LHCN-M2 (cell line): ENCODE data around the gene CA10. TPM values are rescaled to one million over a fixed set of nuclear protein-coding genes. Genes with fewer than 3 reads are reported as not detected.

Experiments
- DNase-seq: peaks from one replicate; pipeline ENCODE4 v3.0.0-alpha.2; 2012; ENCODE audit warnings: low read depth
- total RNA-seq: library from RNA; depleted of rRNA; stranded (reverse); fragments of >200 nt; gene quantifications from 2 replicates; pipeline ENCODE4 v1.2.3, GENCODE V29; 2014

The CA10 gene
- total RNA-seq, 1 experiment from 2014 or later = not detected

DNA sequence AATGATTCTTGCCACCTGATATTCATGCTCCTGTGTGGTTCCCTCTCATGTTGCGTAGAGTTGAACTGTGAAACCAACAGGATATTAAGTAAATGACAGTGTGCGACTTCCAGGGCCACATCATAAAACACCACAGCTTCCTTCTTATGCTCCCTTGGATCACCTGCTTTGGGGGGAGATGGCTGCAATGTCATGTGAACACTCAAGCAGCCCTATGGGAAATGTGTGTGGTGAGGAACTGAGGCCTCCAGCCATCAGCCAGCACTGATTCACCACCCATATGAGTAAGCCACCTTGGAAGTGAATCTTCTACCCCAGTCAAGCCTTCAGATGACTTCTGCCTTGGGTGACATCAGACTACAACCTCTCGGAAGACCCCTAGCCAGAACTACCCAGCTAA lies 470.6 kb downstream of the CA10 start:
- DNase-seq = no peak

DNA sequence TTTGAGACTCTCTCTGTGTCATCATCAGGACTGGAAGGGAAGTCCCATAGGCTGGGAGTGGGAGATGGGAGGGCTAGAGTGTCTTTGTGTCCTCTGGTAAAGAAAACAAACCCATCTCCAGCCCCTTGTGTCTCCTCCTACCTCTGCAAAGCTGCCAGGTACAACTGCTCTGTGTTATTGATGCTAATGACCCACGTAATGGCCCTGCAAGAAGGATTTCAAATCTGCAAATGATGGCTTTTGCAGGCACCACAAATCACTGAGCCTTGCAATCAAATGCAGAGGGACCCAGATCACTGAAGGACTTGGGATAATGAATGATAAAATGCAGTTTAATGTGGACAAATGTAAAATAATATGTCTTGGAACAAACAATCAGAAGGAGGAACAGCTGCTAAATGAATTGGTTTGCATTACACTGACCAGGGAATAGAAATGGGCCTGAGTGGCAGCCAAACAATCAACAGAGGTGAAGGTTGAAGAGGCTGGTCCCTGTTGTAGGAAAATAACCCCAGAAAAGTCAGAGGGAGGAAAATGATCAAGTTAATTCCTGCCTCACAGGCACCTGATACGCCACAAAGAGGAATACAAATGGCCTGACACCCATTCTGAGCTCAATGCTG lies 473.1 kb downstream of the CA10 start:
- DNase-seq = no peak

DNA sequence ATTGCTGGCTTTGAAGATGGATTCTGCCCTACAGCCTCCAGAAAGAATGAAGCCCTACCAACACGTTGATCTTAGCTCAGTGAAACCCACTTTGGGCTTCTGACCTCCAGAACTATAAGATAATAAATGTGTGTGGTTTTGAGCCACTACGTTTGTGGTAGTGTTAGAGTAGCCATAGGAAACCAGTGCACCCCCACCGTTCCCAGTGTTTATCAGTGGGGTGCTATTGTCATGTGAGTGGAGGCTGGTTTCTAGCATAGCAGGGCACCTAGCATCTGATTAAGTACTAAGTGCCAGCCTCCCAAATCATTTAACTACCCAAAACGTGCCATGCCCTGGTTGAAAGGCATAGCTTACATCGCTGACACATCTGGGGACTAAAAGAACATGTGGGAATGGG lies 474.3 kb downstream of the CA10 start:
- DNase-seq = no peak

DNA sequence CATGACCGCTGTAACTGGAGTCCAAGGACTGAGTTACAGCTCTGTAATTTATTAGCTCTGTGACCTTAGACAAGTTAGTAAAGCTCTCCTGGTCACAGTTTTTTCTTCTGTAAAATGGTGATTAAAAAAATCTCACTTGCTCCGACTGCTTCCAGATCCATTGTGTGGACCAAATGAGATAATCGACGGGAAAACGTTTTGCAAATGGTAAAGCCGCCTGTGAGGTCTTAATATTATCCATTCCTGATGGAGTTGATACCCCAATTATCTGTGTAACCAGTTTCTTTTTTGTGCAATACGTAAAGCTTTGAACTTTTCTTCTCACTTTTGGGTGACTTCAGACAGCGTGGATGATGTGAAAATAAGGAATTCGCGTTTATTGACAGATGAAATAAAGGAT lies 475.2 kb downstream of the CA10 start:
- DNase-seq = no peak

DNA sequence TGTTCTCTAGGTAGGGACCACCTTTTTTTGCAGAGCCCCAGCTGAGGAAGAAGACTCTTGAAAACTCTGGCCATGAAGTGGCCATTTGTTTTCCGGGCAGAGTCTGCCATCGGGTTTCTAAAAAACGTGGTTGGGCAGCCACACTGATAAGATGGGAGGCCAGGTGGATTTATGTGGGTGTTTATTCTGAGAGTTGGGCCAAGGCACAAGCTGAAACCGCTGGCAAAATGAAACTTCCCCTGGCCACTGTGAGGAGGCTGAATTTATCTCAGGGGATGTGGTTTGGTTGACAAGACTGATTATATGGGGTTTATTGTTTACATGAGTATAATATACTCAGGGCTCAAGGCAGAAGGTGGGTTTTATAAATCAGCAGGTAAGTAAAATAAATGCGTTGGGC lies 476.4 kb downstream of the CA10 start:
- DNase-seq = no peak

DNA sequence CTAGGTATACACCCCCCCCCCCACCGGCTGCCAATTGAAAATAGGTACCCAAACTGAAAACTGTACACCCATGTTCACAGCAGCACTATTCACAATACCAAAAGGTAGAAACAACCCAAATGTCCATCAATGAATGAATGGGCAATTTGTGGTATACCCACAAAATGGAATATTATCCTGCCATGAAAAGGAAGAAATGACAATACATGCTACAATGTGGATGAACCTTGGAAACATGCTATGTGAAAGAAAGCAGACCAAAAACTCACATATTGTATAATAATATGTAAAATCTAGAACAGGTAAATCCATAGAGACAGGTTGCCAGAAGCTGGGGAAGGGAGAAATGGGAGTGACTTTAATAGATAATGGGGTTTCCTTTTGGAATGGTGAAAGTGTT lies 480.6 kb downstream of the CA10 start:
- no peak for DNase-seq

DNA sequence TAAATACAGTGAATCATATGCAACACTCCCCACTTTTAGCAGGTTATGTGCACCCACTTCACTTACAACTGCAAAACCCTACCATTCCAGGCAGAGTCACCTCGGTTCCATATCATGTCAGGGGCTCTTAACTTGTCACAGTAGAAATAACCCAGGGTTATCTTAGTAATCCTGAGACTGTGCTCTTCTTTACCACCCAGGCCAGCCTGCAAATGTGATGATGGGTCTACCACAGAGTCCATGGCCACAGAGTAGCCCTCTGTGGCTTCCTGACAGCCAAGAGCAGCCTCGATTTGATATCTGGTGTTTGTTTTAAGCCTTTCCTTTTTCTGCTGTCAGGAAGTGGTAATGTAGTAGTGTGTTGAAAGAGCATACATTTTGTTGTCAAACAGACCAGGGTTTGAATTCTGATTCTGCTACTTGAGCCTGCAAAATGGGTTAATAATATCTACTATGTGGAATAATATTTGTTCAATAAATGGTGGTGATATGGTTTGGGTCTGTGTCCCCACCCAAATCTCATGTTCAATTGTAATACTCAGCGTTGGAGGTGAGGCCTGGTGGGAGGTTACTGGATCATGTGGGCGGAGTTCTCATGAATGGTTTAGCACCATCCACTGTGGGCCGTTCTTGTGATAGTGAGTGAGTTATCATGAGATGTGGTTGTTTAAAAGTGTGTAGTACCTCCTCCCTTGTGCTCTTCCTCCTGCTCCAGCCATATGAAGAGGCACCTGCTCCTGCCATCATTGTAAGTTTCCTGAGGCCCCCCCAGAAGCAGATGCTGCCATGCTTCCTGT lies 481.6 kb downstream of the CA10 start:
- DNase-seq = no peak

DNA sequence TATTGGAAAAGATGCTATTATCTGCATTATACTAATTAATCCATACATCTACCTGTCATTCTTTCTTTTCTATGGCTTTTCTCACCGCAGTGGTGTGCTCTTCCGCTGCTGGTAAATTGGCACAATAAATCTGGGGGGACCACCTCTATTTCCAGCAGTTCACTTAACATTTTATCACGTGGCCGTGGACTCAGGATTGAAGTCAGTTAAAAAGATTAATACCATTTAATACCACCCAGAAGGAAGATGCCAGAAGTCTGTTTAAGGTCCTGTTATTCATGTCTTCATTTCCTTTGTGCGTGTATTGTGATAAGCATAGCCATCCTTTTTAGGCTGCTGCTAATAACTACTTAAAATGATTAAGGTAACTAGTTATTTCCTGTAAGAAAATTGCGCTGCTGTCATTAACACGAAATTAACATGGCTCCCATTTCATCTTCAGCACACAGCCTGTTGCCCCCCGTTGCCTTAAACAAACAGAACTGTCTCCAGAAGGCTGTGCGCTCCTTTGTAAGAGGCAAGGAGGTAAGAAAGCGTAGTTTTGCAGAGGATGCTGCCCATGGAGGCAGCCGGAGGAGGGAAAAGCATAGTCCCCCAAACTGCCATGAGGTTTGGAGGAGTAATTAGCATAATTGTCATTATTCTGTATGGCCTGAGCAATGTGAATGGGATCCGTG lies 483.8 kb downstream of the CA10 start:
- DNase-seq = no peak

DNA sequence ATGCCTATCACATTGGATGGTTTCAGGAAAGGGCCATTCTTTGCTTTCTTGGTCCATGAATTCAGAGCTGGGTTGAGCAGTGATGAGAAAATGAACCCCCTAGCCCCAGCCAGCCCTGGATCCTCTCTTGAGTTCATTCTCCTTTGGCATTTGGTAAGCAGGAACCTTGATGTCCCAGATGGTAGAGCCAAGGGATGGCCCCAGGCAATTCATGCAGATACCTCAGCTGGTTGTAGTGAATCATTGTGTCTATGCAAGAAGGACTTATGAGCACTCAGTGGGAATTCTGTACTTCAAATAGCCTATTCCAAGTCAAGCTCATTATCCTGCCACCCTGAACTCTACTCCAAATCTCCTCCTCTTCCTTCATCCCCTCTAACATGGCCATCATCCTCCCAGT lies 485.4 kb downstream of the CA10 start:
- DNase-seq = no peak

DNA sequence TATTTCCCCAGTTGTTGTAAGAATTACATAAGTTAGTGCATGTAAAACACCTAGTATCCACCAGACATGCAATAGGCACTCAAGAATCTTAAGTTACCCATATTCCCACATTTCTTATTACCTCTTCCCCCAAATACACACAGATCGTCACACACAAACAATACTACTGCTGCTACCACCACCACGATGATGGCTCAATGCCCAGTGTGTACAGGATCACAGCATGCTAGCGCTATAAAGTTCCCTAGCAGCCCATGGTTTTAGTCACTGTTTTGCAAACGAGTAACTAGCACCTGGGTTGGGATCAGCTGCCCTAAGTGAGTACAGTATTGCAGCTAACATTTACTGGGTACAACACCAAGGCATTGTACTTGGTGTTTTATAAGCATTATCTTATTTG lies 486.4 kb downstream of the CA10 start:
- DNase-seq = no peak

DNA sequence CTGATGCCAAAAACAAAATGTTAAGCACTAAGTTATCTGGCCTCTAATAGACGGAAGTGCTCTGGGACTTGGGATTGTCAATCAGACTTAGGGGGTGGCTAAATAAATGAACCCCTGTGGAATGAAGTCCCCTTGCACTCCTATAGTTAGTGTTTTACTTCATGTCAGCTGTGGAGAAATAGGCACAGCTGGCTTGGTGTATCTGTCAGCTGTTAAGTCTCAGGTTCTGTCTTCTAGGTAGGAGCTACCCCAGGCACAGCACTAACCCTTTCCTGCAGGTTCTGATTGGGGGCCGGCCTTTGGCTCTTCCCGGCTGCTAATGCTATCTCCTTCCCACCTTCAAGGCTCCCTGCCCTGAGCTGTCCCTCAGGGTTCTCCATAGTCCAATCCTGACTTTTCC lies 487.6 kb downstream of the CA10 start:
- no peak for DNase-seq

DNA sequence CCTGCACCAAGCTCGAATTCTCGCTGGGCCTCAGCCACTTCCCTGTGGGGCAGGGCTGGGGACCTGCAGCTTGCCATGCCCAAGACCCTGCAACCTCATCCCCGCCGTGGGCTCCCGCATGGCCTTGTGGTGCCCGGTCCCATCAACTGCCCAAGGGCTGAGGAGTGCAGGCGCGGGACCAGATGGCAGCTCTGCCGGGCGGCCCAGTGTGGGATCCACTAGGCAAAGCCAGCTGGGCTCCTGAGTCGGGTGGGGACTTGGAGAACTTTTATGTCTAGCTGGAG lies 489.6 kb downstream of the CA10 start:
- no peak for DNase-seq

DNA sequence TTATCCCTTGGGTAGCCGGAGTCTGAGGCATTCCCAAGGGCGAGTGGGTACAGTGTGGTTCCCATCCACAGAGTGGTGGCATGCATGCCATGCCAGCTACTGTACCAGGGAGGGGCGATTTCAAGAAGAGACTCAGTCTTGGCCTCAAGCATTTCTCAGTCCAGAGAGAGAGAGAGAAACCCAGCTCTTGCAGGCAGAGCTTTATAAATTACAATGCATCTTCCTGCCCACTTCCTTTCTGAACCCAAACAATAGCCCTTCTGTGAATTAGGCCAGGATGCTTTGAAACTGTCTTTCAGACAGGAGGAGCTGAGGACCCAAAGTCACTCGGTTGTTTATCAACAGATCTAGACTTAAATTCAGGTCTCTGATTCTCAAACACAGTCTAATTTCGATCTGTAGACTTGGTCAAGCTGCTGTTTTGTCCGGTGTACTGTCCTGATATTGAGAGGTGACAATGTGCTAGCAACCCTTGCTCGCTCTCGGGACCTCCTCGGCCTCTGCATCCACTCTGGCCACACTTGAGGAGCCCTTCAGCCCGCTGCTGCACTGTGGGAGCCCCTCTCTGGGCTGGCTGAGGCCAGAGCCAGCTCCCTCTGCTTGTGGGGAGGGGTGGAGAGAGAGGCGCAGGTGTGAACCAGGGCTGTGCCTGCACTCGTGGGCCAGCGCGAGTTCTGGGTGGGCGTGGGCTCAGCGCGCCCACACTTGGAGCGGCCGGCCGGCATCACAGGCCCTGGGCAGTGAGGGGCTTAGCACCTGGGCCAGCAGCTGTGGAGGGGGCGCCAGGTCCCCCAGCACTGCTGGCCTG lies 490.2 kb downstream of the CA10 start:
- DNase-seq = no peak

DNA sequence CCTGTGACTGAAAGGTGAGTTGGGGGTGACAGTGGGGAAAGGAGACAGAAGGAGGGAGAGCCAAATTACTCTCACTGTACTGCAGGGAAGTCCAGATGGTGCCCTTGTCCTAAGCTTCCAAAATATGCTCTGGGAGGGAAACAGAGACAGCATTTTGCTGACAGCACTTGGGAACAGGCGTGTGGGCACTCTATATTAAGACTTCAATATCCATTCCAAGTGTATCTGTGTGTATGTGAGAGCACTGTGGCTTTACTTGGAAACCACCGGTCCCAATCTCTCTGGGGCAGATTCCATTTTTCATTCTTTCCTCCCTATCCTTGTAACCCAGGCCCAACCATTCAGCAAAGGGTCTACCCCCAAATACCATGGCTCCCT lies 490.8 kb downstream of the CA10 start:
- no peak for DNase-seq

DNA sequence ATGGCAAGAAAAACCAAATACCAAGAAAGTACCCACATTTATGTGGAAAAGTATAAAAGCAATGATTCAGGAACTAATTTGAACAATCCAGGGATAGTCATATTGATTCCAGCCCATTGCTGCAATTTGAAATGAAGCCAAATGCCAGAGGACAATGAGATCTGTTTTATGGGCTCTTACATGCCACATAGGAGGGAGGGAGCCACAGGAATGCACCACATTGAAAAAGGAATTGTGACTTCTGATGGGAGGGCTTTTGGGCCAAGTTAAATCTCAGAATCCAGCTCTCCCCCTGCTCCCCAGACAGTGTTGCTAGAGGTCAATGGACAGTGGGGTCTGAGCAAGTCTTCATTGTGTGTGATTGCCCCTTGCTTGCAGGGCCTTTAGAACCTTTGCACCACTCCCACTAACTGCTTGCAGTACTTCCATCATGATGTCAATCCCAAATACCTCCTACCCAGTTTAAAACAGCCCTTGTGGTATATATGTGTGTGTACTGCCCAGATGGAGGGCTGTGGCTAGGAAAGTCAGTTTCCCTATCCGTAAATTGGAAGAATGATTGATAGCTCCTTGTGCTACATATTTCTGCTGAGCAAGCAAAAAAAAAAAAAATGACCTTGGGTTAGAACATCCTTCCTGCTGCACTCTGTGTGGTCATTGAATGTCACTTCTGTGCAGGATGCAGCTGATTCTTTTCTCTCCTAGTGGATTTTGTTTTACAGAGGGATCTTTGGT lies 491.4 kb downstream of the CA10 start:
- no peak for DNase-seq

DNA sequence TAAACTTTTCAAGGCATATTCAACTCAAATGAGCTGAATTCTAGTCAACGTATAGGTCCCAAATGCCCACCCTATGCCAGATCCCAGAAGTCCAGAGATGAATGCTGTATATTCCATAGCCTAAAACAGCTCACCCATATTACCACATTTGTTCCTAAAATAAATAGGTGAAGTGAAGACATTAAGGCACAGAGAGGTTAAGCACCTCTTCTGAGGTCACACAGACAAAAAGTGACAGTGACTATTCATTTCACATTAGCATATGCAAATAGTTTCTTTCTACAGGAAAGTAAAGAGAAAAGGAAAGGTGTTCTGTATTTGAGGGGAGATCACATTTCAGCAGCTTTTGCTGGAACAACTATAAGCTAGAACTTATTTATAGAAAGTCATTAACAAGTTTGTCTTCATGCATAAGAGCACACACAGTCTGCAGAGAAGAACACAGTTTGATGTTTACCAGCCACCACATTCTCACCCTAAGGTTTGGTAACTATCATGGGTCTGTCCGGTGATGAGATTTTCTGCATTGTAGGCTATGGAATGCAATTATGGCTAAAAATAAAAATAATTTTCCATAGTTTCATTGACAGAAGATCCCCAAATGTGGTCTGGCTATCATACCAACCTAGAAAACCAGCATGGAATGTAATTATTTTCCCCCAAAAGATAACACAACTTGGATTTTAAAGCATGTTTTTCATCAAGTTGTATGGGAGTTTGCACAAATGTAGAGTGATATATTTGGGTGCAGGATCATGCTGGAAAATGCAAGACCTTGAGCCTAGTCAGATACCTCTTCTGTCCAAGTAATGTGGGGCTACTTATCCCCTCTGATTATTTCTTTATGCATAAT lies 496.1 kb downstream of the CA10 start:
- no peak for DNase-seq

DNA sequence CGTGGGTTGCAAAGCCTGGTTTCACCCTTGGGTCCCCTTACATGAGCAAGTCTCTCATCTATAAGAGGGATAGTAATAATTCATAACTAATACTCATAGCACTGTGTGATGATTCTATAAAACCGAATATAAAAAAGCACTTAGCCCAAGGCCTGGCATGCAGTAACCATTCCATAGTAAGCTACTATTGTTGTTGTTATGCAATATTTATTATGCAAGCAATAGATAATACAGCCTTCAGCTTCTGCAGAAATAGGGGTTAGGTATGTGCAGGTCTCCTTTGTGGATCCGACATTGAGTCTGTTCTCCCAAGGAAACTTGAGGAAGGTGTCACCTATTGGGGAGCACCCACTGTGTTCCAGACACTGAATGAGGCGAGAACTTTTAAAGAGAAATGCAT lies 497.1 kb downstream of the CA10 start:
- DNase-seq = no peak

DNA sequence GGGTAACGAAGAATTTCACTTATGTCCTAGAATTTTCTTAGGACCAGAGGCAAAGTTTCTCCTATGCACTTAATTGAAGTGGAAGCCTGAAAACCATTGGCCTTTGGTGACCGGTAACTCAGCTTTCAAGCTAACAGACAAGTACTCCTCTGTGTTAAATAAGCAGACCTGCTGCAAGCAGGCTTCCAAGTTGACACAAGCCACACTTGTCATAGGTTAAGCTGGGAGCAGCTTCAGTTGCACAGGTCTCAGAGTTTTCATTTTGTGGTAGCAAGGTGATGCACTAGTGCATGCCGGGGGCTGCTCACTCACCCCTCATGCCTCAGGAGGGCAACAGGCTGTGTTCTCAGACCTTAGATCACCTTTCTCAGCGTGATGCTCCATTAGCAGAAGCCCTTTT lies 498.2 kb downstream of the CA10 start:
- no peak for DNase-seq

DNA sequence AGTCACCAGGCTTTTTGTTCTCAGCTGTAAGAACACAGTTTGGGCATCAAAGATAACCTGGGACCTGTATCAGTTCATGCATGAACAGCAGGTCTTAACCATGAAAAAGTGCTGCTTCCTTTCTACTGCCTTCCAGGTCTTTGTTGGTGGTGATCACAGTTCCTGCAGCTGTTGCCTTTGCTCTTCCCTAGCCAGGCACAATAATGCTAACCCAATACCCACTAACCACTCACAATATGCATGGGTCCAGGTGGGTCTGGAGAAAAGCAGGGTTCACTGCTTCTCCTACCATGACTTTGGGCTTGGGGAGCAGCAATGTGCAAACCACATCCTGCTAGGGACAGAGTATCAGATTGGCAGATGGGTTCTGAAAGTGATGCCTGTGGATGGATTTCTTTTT lies 501.3 kb downstream of the CA10 start:
- DNase-seq = no peak

DNA sequence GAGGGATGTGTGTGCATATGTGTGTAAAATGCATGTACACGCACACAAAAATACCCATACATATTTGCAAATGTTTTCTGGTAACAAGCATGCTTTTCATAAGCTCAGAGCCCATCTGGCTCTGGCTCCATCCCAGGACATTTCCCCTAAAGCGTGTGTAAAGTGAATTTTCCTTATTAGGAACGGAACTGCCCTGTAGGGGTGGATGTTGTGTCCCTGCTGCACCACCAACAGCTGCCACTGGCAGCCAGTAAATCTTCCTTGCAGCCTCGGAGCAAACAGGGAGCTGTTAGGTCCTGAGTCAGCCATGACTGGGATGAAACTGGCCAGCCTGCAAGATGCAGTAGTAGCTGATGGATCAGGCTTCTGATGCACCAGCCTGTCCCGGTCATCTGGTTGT lies 504.6 kb downstream of the CA10 start:
- DNase-seq = no peak

DNA sequence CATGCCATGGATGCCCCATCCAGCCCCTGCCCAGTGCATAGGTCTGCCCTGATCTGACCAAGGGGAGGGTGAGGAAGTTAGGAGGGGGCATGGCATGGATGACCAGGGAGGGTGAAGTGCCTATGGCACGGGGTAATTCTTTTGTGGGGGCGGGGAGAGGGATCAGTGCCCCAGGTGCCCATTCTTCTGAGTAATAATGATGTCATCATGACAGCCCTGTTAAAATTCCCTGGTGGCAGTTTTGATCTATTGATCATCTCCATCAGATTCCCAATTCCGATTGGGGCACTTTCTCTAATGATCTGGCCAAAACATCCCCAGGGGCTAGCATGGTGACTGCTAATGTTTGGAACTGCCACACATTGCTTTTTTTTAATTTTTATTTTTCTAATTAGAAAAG lies 506.0 kb downstream of the CA10 start:
- DNase-seq = no peak
